IPS-11a (cell line): ENCODE results near the gene PPEF2.
"Not testable (repeated sequence)": the region's sequence is repeated elsewhere in the genome, so short reads cannot be mapped to it uniquely, and the experiment has no call there.

Experiments used
- H3K4me3 ChIP-seq: one replicate; pipeline ENCODE4 v1.5.1; 2013; ENCODE audit warnings: low read depth, low read length, control low read depth

Gene PPEF2

GRCh38 chr4:75902352-75902751, at the start of gene PPEF2:
TSS of gene PPEF2 (minus strand) at chr4:75902452. CDS start at chr4:75896325, 6,127 bp downstream.
- no peak within 1 kb of the TSS for H3K4me3 ChIP-seq

GRCh38 chr4:75950213-75950815, 48.1 kb upstream of the PPEF2 start:
- no peak overlapping the region for H3K4me3 ChIP-seq

- H3K4me3 ChIP-seq = no peak overlapping the region
Measured at GRCh38 chr4:75948822-75949444, 46.7 kb upstream of the PPEF2 start.

GRCh38 chr4:75940692-75941253, 38.5 kb upstream of the PPEF2 start, which contains the start of gene NAAA:
TSS of gene NAAA (minus strand) at chr4:75941013. CDS start at chr4:75940949, 64 bp downstream.
- H3K4me3 ChIP-seq = peak within 1 kb of the TSS; percentile 79

GRCh38 chr4:75939890-75940691, 37.8 kb upstream of the PPEF2 start:
- H3K4me3 ChIP-seq = peak overlapping the region; percentile 79

GRCh38 chr4:75935628-75936027, 33.4 kb upstream of the PPEF2 start:
- H3K4me3 ChIP-seq = no peak overlapping the region

- H3K4me3 ChIP-seq = no peak overlapping the region
Measured at GRCh38 chr4:75930152-75930551, 27.9 kb upstream of the PPEF2 start.

GRCh38 chr4:75924916-75925315, 22.7 kb upstream of the PPEF2 start:
- not testable (repeated sequence) for H3K4me3 ChIP-seq

- no peak overlapping the region for H3K4me3 ChIP-seq
Measured at GRCh38 chr4:75924309-75924827, 22.1 kb upstream of the PPEF2 start.

- no peak overlapping the region for H3K4me3 ChIP-seq
Measured at GRCh38 chr4:75922588-75922987, 20.3 kb upstream of the PPEF2 start.

GRCh38 chr4:75921910-75922309, 19.7 kb upstream of the PPEF2 start:
- no peak overlapping the region for H3K4me3 ChIP-seq

GRCh38 chr4:75920327-75920726, 18.1 kb upstream of the PPEF2 start:
- no peak overlapping the region for H3K4me3 ChIP-seq

- H3K4me3 ChIP-seq = no peak overlapping the region
Measured at GRCh38 chr4:75919920-75920319, 17.7 kb upstream of the PPEF2 start.

GRCh38 chr4:75916091-75916661, 13.9 kb upstream of the PPEF2 start:
- H3K4me3 ChIP-seq = no peak overlapping the region

- H3K4me3 ChIP-seq = no peak overlapping the region
Measured at GRCh38 chr4:75912968-75913367, 10.7 kb upstream of the PPEF2 start.

GRCh38 chr4:75910831-75911230, 8.6 kb upstream of the PPEF2 start:
- not testable (repeated sequence) for H3K4me3 ChIP-seq

GRCh38 chr4:75909405-75909804, 7.2 kb upstream of the PPEF2 start:
- no peak overlapping the region for H3K4me3 ChIP-seq

- H3K4me3 ChIP-seq = no peak overlapping the region
Measured at GRCh38 chr4:75908555-75908954, 6.3 kb upstream of the PPEF2 start.

GRCh38 chr4:75907966-75908365, 5.7 kb upstream of the PPEF2 start:
- no peak overlapping the region for H3K4me3 ChIP-seq

- H3K4me3 ChIP-seq = no peak overlapping the region
Measured at GRCh38 chr4:75904076-75904475, 1.8 kb upstream of the PPEF2 start.

- H3K4me3 ChIP-seq = no peak overlapping the region
Measured at GRCh38 chr4:75898536-75898935, 3.7 kb downstream of the PPEF2 start.
